HEK293 (cell line): ENCODE data around the gene CENPN.
A peak's percentile ranks its signal among the peaks of the same experiment; 100 is the strongest.

Experiments used
- HIC1 ChIP-seq: fragments of 450-650 bp; formaldehyde crosslinking; IDR thresholded peaks from 2 replicates; pipeline ENCODE4 v1.5.1; 2016; ENCODE audit warnings: missing biosample characterization, missing genetic modification characterization
- TCF7L2 ChIP-seq: IDR thresholded peaks from 2 replicates; pipeline ENCODE4 v1.6.1; 2011; ENCODE audit warnings: low read depth, mild to moderate bottlenecking, inconsistent platforms, low read length, moderate library complexity, borderline replicate concordance
- WT1 ChIP-seq: fragments of 450-650 bp; formaldehyde crosslinking; IDR thresholded peaks from 2 replicates; pipeline ENCODE4 v1.5.1; 2016; ENCODE audit warnings: missing biosample characterization, missing genetic modification characterization
- ZBTB17 ChIP-seq: fragments of 450-650 bp; formaldehyde crosslinking; IDR thresholded peaks from 2 replicates; pipeline ENCODE4 v1.5.1; 2016; ENCODE audit warnings: missing biosample characterization, missing genetic modification characterization
- ZBTB26 ChIP-seq: fragments of 450-650 bp; formaldehyde crosslinking; optimal IDR thresholded peaks from 2 replicates; pipeline ENCODE3; 2016; ENCODE audit warnings: missing biosample characterization, mild to moderate bottlenecking, missing genetic modification characterization
- ZBTB8A ChIP-seq: fragments of 450-650 bp; formaldehyde crosslinking; IDR thresholded peaks from 2 replicates; pipeline ENCODE4 v1.5.1; 2016; ENCODE audit warnings: missing biosample characterization, missing genetic modification characterization
- ZFHX2 ChIP-seq: fragments of 450-650 bp; formaldehyde crosslinking; conservative IDR thresholded peaks from 2 replicates; pipeline ENCODE4 v1.5.1; 2016; ENCODE audit warnings: missing biosample characterization, missing genetic modification characterization
- ZFP37 ChIP-seq: fragments of 450-650 bp; formaldehyde crosslinking; IDR thresholded peaks from 2 replicates; pipeline ENCODE4 v1.5.1; 2016; ENCODE audit warnings: missing biosample characterization, missing genetic modification characterization
- ZNF138 ChIP-seq: fragments of 450-650 bp; formaldehyde crosslinking; IDR thresholded peaks from 2 replicates; pipeline ENCODE4 v1.5.1; 2016; ENCODE audit warnings: missing biosample characterization, missing genetic modification characterization, borderline replicate concordance
- ZNF16 ChIP-seq: fragments of 450-650 bp; formaldehyde crosslinking; IDR thresholded peaks from 2 replicates; pipeline ENCODE4 v1.5.1; 2016; ENCODE audit warnings: low read depth, missing biosample characterization, missing genetic modification characterization
- ZNF19 ChIP-seq: fragments of 450-650 bp; formaldehyde crosslinking; IDR thresholded peaks from 2 replicates; pipeline ENCODE4; 2016; ENCODE audit warnings: missing biosample characterization, missing genetic modification characterization, low read depth
- ZNF24 ChIP-seq: fragments of 450-650 bp; formaldehyde crosslinking; IDR thresholded peaks from 2 replicates; pipeline ENCODE4 v1.5.1; 2016; ENCODE audit warnings: missing biosample characterization, missing genetic modification characterization
- ZNF48 ChIP-seq: fragments of 450-650 bp; formaldehyde crosslinking; IDR thresholded peaks from 2 replicates; pipeline ENCODE4 v1.5.1; 2016; ENCODE audit warnings: missing biosample characterization, missing genetic modification characterization
- ZNF510 ChIP-seq: fragments of 450-650 bp; formaldehyde crosslinking; IDR thresholded peaks from 2 replicates; pipeline ENCODE4 v1.5.1; 2018; ENCODE audit warnings: mild to moderate bottlenecking, missing genetic modification characterization, missing biosample characterization; ENCODE audit not compliant: insufficient replicate concordance
- ZNF521 ChIP-seq: fragments of 450-650 bp; formaldehyde crosslinking; IDR thresholded peaks from 2 replicates; pipeline ENCODE4 v1.5.1; 2017; ENCODE audit warnings: missing biosample characterization, mild to moderate bottlenecking, missing genetic modification characterization
- ZNF560 ChIP-seq: fragments of 450-650 bp; formaldehyde crosslinking; IDR thresholded peaks from 2 replicates; pipeline ENCODE4 v1.5.1; 2017; ENCODE audit warnings: missing biosample characterization, missing genetic modification characterization, borderline replicate concordance
- ZNF580 ChIP-seq: fragments of 450-650 bp; formaldehyde crosslinking; IDR thresholded peaks from 2 replicates; pipeline ENCODE4 v1.5.1; 2016; ENCODE audit warnings: missing biosample characterization, missing genetic modification characterization
- ZNF626 ChIP-seq: fragments of 450-650 bp; sonication (Bioruptor Pico); formaldehyde crosslinking; IDR thresholded peaks from 2 replicates; pipeline ENCODE4 v1.5.1; 2018; ENCODE audit warnings: missing biosample characterization, missing genetic modification characterization, inconsistent platforms
- ZNF664 ChIP-seq: fragments of 450-650 bp; formaldehyde crosslinking; IDR thresholded peaks from 2 replicates; pipeline ENCODE4 v1.5.1; 2016; ENCODE audit warnings: missing biosample characterization, missing genetic modification characterization
- ZNF670 ChIP-seq: fragments of 450-650 bp; formaldehyde crosslinking; IDR thresholded peaks from 2 replicates; pipeline ENCODE4 v1.5.1; 2016; ENCODE audit warnings: missing biosample characterization, missing genetic modification characterization, low read depth
- ZNF677 ChIP-seq: fragments of 450-650 bp; IDR thresholded peaks from 2 replicates; pipeline ENCODE4 v1.5.0; 2018; ENCODE audit warnings: missing biosample characterization, mild to moderate bottlenecking, missing genetic modification characterization, moderate library complexity
- ZNF843 ChIP-seq: fragments of 450-650 bp; formaldehyde crosslinking; IDR thresholded peaks from 2 replicates; pipeline ENCODE4 v1.5.1; 2016; ENCODE audit warnings: missing biosample characterization, missing genetic modification characterization
- ZSCAN18 ChIP-seq: fragments of 450-650 bp; formaldehyde crosslinking; IDR thresholded peaks from 2 replicates; pipeline ENCODE4 v1.5.1; 2016; ENCODE audit warnings: missing biosample characterization, missing genetic modification characterization
- TF ChIP-seq, protein P1 (sequence below): fragments of 450-650 bp; formaldehyde crosslinking; IDR thresholded peaks from 2 replicates; pipeline ENCODE4 v1.5.1; 2016; ENCODE audit warnings: missing biosample characterization, missing genetic modification characterization
- TF ChIP-seq, protein P2 (sequence below): fragments of 450-650 bp; formaldehyde crosslinking; IDR thresholded peaks from 2 replicates; pipeline ENCODE4 v1.5.1; 2016; ENCODE audit warnings: missing biosample characterization, missing genetic modification characterization
- TF ChIP-seq, protein P3 (sequence below): fragments of 450-650 bp; formaldehyde crosslinking; IDR thresholded peaks from 2 replicates; pipeline ENCODE4 v1.5.1; 2016; ENCODE audit warnings: missing biosample characterization, missing genetic modification characterization
- TF ChIP-seq, protein P4 (sequence below): fragments of 450-650 bp; formaldehyde crosslinking; IDR thresholded peaks from 2 replicates; pipeline ENCODE4 v1.5.1; 2016; ENCODE audit warnings: missing biosample characterization, missing genetic modification characterization

The CENPN gene

GRCh38 chr16:80996688-80997138 is 10.3 kb upstream of the CENPN start (continued):
- TF ChIP-seq, protein P1, sequence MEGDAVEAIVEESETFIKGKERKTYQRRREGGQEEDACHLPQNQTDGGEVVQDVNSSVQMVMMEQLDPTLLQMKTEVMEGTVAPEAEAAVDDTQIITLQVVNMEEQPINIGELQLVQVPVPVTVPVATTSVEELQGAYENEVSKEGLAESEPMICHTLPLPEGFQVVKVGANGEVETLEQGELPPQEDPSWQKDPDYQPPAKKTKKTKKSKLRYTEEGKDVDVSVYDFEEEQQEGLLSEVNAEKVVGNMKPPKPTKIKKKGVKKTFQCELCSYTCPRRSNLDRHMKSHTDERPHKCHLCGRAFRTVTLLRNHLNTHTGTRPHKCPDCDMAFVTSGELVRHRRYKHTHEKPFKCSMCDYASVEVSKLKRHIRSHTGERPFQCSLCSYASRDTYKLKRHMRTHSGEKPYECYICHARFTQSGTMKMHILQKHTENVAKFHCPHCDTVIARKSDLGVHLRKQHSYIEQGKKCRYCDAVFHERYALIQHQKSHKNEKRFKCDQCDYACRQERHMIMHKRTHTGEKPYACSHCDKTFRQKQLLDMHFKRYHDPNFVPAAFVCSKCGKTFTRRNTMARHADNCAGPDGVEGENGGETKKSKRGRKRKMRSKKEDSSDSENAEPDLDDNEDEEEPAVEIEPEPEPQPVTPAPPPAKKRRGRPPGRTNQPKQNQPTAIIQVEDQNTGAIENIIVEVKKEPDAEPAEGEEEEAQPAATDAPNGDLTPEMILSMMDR (tag by site-specific recombination): no peak
- TF ChIP-seq ZFP37 (tag by site-specific recombination): no peak
- TF ChIP-seq HIC1 (tag by site-specific recombination): peak; percentile 69
- no peak for TF ChIP-seq ZNF138
- TF ChIP-seq, protein P2, sequence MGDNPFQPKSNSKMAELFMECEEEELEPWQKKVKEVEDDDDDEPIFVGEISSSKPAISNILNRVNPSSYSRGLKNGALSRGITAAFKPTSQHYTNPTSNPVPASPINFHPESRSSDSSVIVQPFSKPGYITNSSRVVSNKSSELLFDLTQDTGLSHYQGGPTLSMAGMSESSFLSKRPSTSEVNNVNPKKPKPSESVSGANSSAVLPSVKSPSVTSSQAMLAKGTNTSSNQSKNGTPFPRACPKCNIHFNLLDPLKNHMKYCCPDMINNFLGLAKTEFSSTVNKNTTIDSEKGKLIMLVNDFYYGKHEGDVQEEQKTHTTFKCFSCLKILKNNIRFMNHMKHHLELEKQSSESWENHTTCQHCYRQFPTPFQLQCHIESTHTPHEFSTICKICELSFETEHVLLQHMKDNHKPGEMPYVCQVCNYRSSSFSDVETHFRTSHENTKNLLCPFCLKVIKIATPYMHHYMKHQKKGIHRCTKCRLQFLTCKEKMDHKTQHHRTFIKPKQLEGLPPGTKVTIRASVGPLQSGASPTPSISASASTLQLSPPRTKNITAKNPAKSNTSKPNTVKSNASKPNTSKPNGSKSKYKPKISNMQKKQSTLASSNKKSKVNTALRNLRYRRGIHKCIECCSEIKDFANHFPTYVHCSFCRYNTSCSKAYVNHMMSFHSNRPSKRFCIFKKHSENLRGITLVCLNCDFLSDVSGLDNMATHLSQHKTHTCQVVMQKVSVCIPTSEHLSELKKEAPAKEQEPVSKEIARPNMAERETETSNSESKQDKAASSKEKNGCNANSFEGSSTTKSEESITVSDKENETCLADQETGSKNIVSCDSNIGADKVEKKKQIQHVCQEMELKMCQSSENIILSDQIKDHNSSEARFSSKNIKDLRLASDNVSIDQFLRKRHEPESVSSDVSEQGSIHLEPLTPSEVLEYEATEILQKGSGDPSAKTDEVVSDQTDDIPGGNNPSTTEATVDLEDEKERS (tag by site-specific recombination): no peak
- no peak for TF ChIP-seq ZNF626 (tag by site-specific recombination)
- peak; percentile 81; the same call in 1 of the 2 replicates for TF ChIP-seq ZNF24 (tag by site-specific recombination)
- TF ChIP-seq TCF7L2: peak; percentile 81; the same call in 1 of the 2 replicates
- no peak for TF ChIP-seq ZFHX2
- TF ChIP-seq, protein P3, sequence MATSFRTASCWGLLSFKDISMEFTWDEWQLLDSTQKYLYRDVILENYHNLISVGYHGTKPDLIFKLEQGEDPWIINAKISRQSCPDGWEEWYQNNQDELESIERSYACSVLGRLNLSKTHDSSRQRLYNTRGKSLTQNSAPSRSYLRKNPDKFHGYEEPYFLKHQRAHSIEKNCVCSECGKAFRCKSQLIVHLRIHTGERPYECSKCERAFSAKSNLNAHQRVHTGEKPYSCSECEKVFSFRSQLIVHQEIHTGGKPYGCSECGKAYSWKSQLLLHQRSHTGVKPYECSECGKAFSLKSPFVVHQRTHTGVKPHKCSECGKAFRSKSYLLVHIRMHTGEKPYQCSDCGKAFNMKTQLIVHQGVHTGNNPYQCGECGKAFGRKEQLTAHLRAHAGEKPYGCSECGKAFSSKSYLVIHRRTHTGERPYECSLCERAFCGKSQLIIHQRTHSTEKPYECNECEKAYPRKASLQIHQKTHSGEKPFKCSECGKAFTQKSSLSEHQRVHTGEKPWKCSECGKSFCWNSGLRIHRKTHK: no peak
- TF ChIP-seq ZNF521: no peak
- no peak for TF ChIP-seq ZNF16
- TF ChIP-seq ZBTB8A: peak; percentile 48; the same call in 1 of the 2 replicates
- no peak for TF ChIP-seq ZNF19 (tag by site-specific recombination)
- no peak for TF ChIP-seq ZBTB17
- peak; percentile 82 for TF ChIP-seq ZNF580 (tag by site-specific recombination)
- TF ChIP-seq, protein P4, sequence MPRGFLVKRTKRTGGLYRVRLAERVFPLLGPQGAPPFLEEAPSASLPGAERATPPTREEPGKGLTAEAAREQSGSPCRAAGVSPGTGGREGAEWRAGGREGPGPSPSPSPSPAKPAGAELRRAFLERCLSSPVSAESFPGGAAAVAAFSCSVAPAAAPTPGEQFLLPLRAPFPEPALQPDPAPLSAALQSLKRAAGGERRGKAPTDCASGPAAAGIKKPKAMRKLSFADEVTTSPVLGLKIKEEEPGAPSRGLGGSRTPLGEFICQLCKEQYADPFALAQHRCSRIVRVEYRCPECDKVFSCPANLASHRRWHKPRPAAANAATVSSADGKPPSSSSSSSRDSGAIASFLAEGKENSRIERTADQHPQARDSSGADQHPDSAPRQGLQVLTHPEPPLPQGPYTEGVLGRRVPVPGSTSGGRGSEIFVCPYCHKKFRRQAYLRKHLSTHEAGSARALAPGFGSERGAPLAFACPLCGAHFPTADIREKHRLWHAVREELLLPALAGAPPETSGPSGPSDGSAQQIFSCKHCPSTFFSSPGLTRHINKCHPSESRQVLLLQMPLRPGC (tag by site-specific recombination): peak; percentile 34; the same call in 1 of the 2 replicates
- TF ChIP-seq ZNF670 (tag by site-specific recombination): no peak
- TF ChIP-seq ZNF560 (tag by site-specific recombination): no peak
- TF ChIP-seq ZBTB26 (tag by site-specific recombination): no peak
- peak; percentile 96 for TF ChIP-seq ZNF843 (tag by site-specific recombination)
- no peak for TF ChIP-seq ZNF510
- TF ChIP-seq ZSCAN18 (tag by site-specific recombination): no peak
- TF ChIP-seq ZNF48 (tag by site-specific recombination): no peak
- TF ChIP-seq ZNF664 (tag by site-specific recombination): no peak
- TF ChIP-seq ZNF677 (tag by site-specific recombination): no peak
- peak; percentile 81 for TF ChIP-seq WT1 (tag by site-specific recombination)
